SU-DHL-6 (cell line): ENCODE results near the gene PIEZO1.

ENCODE experiments used
- H2AFZ ChIP-seq: fragments of 200-600 bp; sonication (generic); 2 replicates; pipeline ENCODE4 v1.6.1; 2014; ENCODE audit warnings: low read depth, mild to moderate bottlenecking, moderate library complexity, mixed read lengths, antibody characterized with exemption, low read length; ENCODE audit not compliant: severe bottlenecking
- H3F3A ChIP-seq: fragments of 200-600 bp; shearing (Covaris generic); 2 replicates; pipeline ENCODE4 v1.6.0; 2016; ENCODE audit warnings: antibody characterized with exemption, mild to moderate bottlenecking; ENCODE audit not compliant: insufficient read depth
- H3K27ac ChIP-seq: fragments of 200-600 bp; sonication (generic); 2 replicates; pipeline ENCODE4 v1.5.1; 2016; ENCODE audit warnings: low read depth, mild to moderate bottlenecking, low read length, moderate library complexity, mixed read lengths
- H3K27me3 ChIP-seq: fragments of 200-600 bp; sonication (generic), shearing (Covaris generic); 2 replicates; pipeline ENCODE4 v1.6.0; 2014; ENCODE audit warnings: mild to moderate bottlenecking, low read length
- H3K36me3 ChIP-seq: fragments of 200-600 bp; sonication (generic); 2 replicates; pipeline ENCODE4 v1.6.1; 2014; ENCODE audit warnings: mild to moderate bottlenecking, low read length, mixed read lengths
- H3K4me2 ChIP-seq: fragments of 300-600, 200-600 bp; shearing (Covaris generic), sonication (generic); 2 replicates; pipeline ENCODE4 v1.6.0; 2014; ENCODE audit warnings: low read length, low read depth, mild to moderate bottlenecking; ENCODE audit not compliant: poor library complexity, severe bottlenecking
- H3K4me3 ChIP-seq: fragments of 200-600 bp; sonication (generic); 2 replicates; pipeline ENCODE4 v1.5.1; 2014; ENCODE audit warnings: antibody characterized with exemption, low read length, mild to moderate bottlenecking, mixed read lengths; ENCODE audit not compliant: insufficient read depth, poor library complexity, severe bottlenecking
- H3K79me2 ChIP-seq: fragments of 200-600 bp; sonication (generic); 2 replicates; pipeline ENCODE4 v1.6.1; 2014; ENCODE audit warnings: mild to moderate bottlenecking, low read length, moderate library complexity; ENCODE audit not compliant: insufficient read depth
- H3K9ac ChIP-seq: fragments of 200-600 bp; sonication (generic); 2 replicates; pipeline ENCODE4 v1.7.0; 2014; ENCODE audit warnings: mild to moderate bottlenecking, low read length
- H3K9me2 ChIP-seq: fragments of 200-600 bp; sonication (generic); replicated peaks from 2 replicates; pipeline ENCODE4 v1.6.1; 2014; ENCODE audit warnings: low read length; ENCODE audit not compliant: insufficient read depth
- H3K9me3 ChIP-seq: fragments of 200-600 bp; sonication (generic); 2 replicates; pipeline ENCODE4 v1.6.1; 2014; ENCODE audit warnings: low read length, mixed read lengths; ENCODE audit not compliant: insufficient read depth
- H4K20me1 ChIP-seq: fragments of 200-600 bp; sonication (generic); 2 replicates; pipeline ENCODE4 v1.6.1; 2014; ENCODE audit warnings: low read depth, mild to moderate bottlenecking, antibody characterized with exemption, low read length, moderate library complexity, mixed read lengths
- EZH2phosphoT487 ChIP-seq: fragments of 200-600 bp; sonication (generic), shearing (Covaris generic); conservative IDR thresholded peaks from 2 replicates; pipeline ENCODE4 v1.6.1; 2018; ENCODE audit warnings: mild to moderate bottlenecking, antibody characterized with exemption, low read length, moderate library complexity, mixed read lengths
- TF ChIP-seq, protein P1 (sequence below): fragments of 200-600 bp; sonication (generic); IDR thresholded peaks from one replicate; pipeline ENCODE4 v1.5.1; 2017; ENCODE audit warnings: antibody characterized with exemption, mild to moderate bottlenecking, low read length, moderate library complexity; ENCODE audit not compliant: insufficient read depth, poor library complexity, severe bottlenecking

The PIEZO1 gene

DNA sequence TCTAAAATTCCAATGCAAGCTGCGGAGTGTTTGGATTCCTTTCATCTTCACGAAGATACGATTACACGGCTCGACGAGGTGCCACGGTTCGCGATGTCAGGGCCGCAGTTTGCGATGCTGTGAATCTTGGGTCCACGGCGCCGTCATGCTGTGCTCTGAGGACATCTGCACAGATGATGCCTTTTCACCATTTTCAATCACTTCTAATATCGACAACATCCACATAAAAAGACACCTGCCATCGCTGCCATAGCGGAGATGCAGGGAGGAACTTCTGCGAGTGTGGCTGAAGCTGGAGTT is 33.5 kb upstream of the PIEZO1 start:
- H3K27me3 ChIP-seq, result no peaks in the 10 kb centered on the region
- H3K36me3 ChIP-seq, result no peaks in the 10 kb centered on the region
- no peak for TF ChIP-seq EZH2phosphoT487
- TF ChIP-seq, protein P1, sequence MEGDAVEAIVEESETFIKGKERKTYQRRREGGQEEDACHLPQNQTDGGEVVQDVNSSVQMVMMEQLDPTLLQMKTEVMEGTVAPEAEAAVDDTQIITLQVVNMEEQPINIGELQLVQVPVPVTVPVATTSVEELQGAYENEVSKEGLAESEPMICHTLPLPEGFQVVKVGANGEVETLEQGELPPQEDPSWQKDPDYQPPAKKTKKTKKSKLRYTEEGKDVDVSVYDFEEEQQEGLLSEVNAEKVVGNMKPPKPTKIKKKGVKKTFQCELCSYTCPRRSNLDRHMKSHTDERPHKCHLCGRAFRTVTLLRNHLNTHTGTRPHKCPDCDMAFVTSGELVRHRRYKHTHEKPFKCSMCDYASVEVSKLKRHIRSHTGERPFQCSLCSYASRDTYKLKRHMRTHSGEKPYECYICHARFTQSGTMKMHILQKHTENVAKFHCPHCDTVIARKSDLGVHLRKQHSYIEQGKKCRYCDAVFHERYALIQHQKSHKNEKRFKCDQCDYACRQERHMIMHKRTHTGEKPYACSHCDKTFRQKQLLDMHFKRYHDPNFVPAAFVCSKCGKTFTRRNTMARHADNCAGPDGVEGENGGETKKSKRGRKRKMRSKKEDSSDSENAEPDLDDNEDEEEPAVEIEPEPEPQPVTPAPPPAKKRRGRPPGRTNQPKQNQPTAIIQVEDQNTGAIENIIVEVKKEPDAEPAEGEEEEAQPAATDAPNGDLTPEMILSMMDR, result no peak
- no peaks in the 10 kb centered on the region for H3K9me2 ChIP-seq
- no peak overlapping the region for H2AFZ ChIP-seq
- H3K79me2 ChIP-seq, result no peaks in the 10 kb centered on the region
- H4K20me1 ChIP-seq, result no peaks in the 10 kb centered on the region
- no peaks in the 10 kb centered on the region for H3K9me3 ChIP-seq
- no peaks in the 10 kb centered on the region; the same call in 1 of the 2 replicates for H3F3A ChIP-seq
- H3K27ac ChIP-seq, result no peak overlapping the region
- H3K9ac ChIP-seq, result no peak overlapping the region
- H3K4me3 ChIP-seq, result no peak overlapping the region
- H3K4me2 ChIP-seq, result no peak overlapping the region

DNA sequence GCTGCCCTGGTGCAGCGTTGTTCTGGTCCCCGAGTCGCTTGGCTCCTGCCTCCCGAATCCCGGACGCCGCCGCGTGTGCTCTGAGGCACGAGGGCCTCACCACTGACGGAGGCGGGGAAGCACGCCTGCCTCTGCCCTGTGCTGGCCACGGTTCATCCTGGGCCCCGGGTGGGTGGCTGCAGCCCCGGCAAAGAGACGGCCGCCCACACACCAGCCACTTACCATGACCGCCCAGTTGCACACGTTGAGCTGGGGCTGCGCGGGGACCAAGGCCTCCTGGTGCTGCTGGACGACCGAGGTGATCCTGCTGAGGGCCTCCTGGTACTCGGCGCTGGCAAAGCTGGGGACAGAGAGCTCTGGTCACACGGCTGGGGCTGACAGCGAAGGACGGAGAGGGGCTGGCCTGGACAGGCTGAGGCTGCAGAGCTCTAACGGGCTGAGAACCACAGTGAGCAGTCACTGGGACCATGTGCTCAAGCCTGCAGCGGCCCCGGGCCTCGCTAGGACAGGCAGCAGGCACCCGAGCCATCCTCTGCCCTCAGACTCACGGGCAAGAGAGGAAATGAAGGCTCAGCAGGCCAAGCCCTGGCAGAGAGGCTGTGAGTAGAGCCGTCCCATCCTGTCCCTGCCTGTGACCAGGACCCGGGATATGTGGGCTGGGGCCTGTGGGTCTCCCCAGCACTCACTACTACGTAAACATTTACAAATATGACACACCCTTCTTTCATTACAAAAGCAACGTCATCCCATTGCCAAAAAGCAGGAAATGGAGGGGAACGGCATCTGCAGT is 33.0 kb upstream of the PIEZO1 start:
- no peak overlapping the region for H3K27ac ChIP-seq
- TF ChIP-seq, protein P1, result no peak
- TF ChIP-seq EZH2phosphoT487, result no peak
- H3K4me2 ChIP-seq, result no peak overlapping the region
- H2AFZ ChIP-seq, result no peak overlapping the region
- H3K27me3 ChIP-seq, result no peaks in the 10 kb centered on the region
- no peak overlapping the region for H3K4me3 ChIP-seq
- no peaks in the 10 kb centered on the region for H3K9me3 ChIP-seq
- H3F3A ChIP-seq, result no peaks in the 10 kb centered on the region; the same call in 1 of the 2 replicates
- H4K20me1 ChIP-seq, result no peaks in the 10 kb centered on the region
- H3K9ac ChIP-seq, result no peak overlapping the region
- no peaks in the 10 kb centered on the region for H3K79me2 ChIP-seq
- H3K9me2 ChIP-seq, result no peaks in the 10 kb centered on the region
- H3K36me3 ChIP-seq, result no peaks in the 10 kb centered on the region

DNA sequence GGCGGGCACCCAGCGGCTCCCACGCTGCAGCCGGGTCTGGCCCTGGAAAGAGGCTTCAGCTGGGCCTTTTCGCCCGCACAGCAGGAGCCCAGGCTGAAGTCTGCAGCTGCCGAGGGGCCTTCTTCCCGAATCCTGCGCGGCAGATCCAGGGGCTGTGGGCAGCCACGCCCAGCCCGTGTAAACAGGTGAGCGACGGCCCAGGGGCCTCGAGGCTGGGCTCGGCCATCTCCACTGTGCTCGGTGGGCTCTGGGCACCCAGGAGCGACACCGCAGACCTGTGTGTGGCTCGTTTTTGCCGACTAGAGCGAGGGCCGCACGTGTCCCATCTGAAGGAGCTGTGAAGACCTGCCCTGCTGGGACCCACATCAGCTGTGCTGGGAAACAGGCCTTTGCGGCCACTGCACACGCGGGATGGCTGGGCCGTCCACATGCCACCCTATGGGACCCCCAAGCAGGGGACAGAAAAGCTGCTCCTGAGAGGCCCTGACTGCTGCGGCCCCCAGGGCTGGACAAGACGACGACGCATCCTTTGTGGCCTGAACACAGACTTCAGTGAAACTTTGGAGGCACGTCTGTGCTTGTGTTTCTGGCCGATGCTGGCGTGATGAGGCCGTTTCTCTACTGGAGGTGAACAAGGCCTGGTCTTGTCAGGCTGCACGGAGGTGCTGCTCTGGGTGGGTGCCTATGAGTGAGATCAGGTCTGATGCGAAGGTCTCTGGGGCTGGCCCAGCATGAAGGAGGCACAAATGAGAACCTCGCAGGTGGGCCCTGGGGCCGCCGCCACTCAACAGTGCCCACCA is 31.9 kb upstream of the PIEZO1 start:
- H2AFZ ChIP-seq, result no peak overlapping the region
- no peak overlapping the region for H3K4me2 ChIP-seq
- no peaks in the 10 kb centered on the region for H3K9me2 ChIP-seq
- peaks cover 4% of the 10 kb centered on the region; the same call in 1 of the 2 replicates for H3K9me3 ChIP-seq
- no peaks in the 10 kb centered on the region for H4K20me1 ChIP-seq
- no peaks in the 10 kb centered on the region for H3K27me3 ChIP-seq
- no peak overlapping the region for H3K4me3 ChIP-seq
- H3K9ac ChIP-seq, result no peak overlapping the region
- H3F3A ChIP-seq, result no peaks in the 10 kb centered on the region; the same call in 1 of the 2 replicates
- no peak overlapping the region for H3K27ac ChIP-seq
- TF ChIP-seq, protein P1, result no peak
- no peak for TF ChIP-seq EZH2phosphoT487
- no peaks in the 10 kb centered on the region for H3K79me2 ChIP-seq
- H3K36me3 ChIP-seq, result no peaks in the 10 kb centered on the region
